Activated CD4-positive, alpha-beta T cell treated with anti-CD3 and anti-CD28 coated beads for 24 hours (primary cell): ENCODE results near the gene EEF1AKMT3.

Experiments used
- DNase-seq, 2 donors: peaks; one replicate each; pipeline ENCODE4 v3.0.0-alpha.2; 2020; ENCODE audit warnings: low read depth in 2 of 2

EEF1AKMT3 gene

DNA sequence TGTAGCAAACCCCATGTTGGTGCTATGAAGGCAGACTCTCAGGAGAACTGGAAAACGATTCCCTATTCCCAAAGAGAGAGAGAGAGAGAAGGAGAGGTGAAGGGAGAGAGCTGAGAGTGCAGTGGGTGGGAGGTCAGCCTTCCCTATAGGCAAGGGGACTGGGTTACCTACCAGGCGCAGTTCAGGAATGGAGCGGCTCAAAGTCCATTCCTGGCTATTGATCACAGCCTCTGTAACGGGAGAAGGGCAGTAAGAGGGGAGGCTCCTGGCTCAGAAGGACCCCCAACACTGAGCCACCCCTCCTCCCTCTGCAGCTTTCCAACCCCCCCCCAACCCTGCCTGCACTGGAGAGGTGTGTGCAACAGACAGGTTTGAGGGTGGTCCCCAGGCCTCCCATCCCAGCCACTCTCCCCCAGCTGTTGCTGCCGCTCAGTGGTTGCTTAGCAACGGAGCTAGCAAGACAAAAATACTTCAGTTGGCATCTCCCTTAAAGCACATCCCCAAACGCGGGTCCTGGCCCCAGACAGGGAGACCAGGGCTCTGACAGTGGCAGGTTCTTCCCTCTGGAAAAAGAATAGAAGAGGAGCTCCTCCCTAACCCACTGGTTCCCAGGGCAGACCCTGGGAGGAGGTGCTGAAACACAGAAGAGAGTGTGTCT lies 37.1 kb upstream of the EEF1AKMT3 start:
- no peak for DNase-seq

DNA sequence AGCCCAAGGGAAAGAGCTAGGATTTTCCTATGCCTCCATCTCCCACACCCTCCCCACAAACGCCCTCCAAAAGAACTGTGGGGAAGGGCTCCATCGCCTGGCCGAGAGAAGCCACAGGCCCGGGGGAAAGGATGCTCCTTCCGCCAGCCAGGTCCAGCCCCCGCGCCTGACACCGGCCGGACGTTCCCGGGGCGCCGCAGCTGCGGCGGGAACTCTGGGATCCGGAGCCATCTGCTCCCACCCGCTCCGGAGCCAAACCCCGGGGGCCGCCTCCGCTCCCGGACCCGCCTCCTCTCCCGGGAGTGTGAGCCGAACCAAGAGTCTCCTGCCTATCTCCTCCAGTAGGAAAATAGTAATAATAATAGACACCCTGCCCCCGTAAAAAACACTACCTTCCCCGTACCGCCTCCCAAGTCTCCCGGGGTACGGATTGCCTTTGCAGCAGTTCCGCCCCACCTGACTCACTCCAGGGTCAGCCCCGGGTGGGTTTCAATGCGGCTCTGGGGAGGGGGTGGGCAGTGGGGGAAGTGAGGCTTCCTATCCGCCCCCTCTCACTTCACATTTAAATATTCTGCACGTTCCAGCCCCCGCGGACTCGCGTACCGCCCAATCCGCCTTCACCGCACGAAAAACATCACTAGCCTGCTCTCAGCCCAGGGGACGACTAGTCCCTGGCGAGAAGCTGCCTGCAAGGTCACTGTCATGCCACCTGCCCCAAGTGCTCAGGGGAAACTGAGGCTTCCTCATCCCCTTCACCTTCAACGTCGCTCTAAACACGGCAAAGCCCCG lies 36.3 kb upstream of the EEF1AKMT3 start:
- DNase-seq, result no peak

GRCh38 chr12:57736741-57737466 lies 35.5 kb upstream of the EEF1AKMT3 start:
- no peak for DNase-seq

DNA sequence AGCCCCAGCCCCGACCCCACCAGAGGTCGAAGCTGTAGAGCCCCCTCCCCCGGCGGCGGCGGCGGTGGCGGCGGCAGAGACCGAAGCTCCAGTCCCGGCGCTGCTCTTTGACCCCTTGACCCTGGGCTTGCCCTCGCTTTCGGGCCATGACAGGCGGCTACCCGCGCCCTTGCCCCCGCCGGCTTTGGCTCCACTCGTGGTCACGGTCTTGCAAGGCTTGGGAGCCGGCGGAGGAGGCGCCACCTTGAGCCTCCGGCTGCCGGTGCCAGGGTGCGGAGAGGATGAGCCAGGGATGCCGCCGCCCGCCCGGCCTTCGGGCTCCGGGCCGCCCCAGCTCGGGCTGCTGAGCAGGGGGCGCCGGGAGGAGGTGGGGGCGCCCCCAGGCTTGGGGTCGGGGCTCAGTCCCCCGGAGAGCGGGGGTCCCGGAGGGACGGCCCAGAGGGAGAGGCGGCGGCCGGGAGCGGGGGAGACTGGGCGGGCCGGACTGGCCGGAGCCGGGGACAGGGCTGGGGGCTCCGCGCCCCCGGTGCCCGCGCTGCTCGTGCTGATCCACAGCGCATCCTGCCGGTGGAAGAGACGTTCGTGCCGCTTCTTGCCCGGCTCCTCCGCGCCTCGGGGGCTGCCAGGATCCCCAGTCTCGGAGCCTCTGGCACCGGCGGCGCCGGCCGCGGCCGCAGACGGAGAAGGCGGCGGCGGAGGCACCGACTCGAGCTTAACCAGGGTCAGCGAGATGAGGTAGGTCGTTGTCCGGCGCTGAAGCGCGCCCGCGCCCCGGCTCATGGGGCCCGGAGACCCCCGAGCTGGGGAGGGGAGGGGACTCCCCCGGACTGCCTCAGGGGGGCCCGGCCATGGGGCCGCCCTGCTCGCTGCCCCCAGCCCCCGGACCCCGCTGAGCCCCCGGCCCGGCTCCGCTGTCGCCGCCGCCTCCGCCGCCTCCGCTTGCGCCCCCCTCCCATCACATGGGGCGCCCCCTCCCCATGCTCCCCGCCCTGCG lies 34.6 kb upstream of the EEF1AKMT3 start:
- DNase-seq, result no peak

DNA sequence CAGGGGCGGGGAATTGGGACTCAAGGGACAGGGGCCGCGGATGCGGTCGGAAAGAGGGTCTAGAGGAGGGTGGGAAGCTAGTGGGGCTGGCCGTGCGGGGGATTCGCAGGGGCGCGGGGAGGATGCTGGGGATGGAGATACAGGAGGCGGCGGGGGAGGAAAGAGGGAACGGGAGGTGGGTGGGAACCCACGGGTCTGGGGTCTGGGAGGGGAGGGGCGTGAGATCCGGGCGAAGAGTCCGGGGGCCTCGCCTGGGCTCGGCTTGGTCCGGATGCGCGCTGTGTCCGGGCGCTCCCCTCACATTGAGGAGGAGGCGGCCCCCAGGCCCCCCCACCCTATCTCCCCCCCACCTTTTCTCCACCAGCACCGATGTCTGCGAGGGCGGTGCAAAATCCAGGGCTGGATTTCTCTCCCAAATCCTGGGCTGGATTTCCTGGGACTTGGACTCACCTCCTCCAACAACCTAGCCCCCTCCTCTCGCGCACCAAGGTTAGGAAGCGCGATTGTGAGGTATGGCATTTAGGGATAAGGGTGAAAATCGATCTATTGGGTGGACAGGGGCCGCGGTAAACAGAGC lies 33.7 kb upstream of the EEF1AKMT3 start, which contains the start of gene AGAP2:
Gene AGAP2, minus strand, starts transcription at position 82 of the 577 bp plus-strand sequence. CDS start 496 bp downstream, outside the sequence.
- no peak for DNase-seq

DNA sequence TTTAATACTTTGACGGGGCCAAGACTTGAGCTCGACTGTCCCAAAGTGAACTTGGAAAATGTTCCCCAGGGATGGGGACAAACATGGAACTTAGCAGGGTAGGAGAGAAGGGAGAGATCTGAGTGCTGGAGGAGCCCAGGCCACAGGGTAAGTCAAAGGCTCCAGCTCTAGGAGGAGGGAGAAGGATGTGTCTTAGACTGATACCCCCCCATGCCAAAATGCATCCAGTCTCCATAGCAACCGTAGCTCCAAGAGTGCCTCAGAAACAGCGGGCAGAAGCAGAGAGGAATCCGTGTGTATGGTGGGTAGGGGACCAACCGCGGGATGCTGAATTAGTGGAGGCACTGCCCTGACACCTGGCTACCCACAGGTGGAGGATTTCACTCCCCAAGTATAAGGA lies 33.0 kb upstream of the EEF1AKMT3 start:
- no peak for DNase-seq

- DNase-seq, result no peak
Observed at GRCh38 chr12:57739914-57740538, 32.4 kb upstream of the EEF1AKMT3 start.

GRCh38 chr12:57740656-57741412 lies 31.6 kb upstream of the EEF1AKMT3 start:
- peak; percentile 43 to 46 for DNase-seq

DNA sequence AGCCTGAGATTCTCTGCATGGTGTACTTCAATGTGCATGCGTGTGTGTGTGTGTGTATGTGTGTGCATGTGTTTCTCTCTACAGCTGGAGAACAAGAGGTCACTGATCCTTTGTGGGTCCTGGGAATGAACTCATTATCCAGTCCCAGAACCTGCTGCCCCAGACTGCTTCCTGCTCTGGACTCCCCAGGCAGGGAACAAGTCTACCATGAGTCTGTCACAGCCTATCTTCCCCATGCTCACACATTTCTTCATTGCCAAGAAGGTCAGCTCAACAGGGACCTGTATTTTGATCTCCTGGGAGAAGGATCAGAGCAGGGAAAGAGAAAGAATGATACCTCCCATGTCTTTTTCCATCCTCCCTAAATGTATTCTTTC lies 31.0 kb upstream of the EEF1AKMT3 start:
- DNase-seq, result no peak

DNA sequence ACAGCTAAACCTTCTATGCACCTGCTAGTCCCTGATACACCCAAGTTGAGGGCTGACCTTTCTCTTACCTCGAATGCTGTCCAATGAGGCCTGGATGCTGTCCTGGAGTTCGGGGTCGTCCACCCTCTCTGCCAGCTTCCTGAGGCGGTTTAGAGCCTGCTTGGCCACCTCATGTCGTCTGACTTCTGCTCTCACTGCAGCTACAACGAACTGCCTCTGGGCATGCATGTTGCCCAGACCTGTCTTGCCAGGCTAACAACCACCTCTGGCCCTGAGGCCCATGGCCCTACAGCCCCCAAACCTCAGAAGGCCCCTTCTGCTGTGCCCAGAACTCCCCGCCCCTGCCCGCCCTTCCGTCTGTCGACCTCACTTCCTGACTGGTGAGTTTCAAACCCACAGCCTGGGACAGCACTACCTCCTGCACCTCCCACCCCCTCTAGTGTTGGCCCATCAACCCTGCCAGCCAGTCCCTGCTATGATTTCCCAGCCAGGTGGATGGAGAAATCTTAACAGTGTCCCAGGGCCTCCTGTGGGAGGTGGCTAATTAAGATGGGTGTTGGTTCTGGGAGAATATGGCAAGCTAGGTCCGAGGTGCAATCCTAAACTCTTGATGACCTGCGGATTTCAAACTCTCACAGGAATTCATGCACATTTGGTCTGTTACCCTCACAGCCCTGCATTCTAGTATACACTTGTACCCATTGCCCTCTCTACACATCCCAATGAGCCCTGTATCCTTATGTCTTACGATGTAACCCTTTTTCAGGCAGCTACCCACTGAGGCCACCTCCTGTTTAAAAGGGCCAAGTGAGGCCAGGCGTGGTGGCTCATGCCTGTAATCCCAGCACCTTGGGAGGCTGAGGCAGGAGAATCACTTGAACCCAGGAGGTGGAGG lies 30.3 kb upstream of the EEF1AKMT3 start:
- peak; percentile 58 to 70 for DNase-seq

DNA sequence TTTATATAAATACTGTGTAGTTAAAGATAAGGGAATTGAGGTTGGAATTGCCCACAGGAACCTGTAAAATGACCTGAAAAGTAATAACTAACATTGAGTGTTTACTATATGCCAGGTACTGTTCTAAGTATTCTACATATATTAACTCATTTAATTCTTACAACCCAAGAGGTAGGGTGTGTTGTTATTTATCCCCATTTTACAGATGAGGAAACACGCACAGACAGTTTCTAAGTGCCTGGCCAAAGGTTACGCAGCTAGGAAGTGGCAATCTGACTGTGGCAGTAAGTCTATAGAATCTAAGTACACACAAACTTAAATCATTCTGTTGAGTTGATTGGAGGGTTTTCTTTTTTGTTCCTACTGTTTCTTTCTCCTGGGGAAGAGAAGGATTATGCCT lies 28.6 kb upstream of the EEF1AKMT3 start:
- DNase-seq, result no peak

GRCh38 chr12:57744194-57744776 lies 28.1 kb upstream of the EEF1AKMT3 start:
- DNase-seq, result peak; percentile 58 to 59

DNA sequence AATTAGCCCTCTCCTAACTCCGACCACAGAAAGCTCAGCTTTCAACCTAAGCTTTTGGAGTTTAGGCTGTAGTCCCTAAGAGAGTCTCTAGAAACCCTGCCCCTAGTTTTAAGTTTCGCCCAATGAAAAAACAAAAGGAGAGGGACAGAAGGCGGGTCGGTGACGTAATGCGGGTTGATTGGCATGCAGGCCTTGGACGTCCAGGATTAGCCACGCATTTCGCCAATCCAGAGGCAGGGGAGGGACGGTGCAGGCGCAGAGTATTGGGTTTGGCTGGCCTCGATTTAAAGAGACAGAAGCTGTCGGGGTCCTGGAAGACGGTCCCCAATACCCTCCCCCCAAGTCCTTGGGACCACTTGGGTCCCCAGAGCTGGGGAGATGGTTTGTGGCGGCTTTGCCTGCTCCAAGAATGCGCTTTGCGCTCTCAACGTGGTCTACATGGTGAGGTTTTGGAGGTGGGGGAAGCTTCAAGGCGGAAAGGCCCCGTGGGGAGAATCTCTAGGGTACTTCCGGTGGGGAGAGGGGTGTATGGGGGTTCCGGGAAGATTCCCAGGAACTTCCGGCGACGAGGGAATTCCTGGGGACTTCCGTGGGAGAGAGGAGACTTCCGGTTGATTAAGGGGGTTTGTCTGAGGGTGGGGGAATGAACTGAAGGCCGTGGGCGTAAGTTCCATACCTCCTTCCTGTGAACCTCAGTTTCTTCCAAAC lies 27.5 kb upstream of the EEF1AKMT3 start, which contains the start of gene TSPAN31:
Gene TSPAN31, plus strand, starts transcription at position 263 of the 708 bp plus-strand sequence. Its CDS starts 116 bp downstream, at position 379.
- peak; percentile 90 to 93 for DNase-seq

- no peak for DNase-seq
Observed at GRCh38 chr12:57745485-57745881, 26.9 kb upstream of the EEF1AKMT3 start.

DNA sequence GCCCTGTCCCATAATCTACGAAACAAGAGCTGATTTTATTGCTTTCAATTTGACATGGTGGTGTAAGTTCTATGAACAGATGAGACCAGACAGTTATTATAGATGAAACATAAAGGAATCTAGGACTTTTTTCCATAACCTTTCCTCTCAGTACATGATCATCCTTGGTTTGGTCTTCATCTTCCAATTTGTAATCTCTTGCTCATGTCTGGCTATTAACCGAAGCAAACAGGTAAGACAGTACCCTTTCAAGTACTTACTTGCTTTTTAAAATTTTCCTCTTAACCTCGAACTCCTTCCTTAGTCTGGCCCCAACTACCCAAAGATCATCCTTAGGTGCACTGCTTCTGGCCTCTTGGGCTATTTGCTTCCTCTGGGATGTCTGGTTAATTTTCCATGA lies 26.4 kb upstream of the EEF1AKMT3 start:
- no peak for DNase-seq

DNA sequence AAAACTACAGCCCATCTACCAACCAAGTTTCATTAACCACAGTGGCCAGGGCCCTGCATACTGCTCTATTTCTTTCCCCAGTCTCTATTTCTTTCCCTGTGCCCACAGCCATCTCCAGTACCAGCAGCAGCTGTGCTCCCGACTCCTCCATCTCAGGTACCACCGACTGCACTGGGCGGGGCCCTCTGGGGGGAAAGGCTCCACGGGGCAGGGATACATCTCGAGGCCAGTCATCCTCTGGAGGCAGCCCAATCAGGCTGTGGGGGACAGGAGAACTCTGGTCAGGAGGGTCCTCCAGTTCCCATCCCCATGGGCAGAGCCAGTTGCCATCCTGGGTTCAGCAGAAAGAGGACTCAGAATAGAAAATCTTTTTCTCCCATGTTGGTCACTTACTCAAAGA lies 23.4 kb upstream of the EEF1AKMT3 start:
- DNase-seq, result no peak
